ENCODE results near the gene HSPA4. TPM values are rescaled to one million over a fixed set of nuclear protein-coding genes. Genes with fewer than 3 reads are reported as not detected.

Gene HSPA4
- polyA plus RNA-seq, 1 donor from 2014 or later = 75.9 TPM

DNA sequence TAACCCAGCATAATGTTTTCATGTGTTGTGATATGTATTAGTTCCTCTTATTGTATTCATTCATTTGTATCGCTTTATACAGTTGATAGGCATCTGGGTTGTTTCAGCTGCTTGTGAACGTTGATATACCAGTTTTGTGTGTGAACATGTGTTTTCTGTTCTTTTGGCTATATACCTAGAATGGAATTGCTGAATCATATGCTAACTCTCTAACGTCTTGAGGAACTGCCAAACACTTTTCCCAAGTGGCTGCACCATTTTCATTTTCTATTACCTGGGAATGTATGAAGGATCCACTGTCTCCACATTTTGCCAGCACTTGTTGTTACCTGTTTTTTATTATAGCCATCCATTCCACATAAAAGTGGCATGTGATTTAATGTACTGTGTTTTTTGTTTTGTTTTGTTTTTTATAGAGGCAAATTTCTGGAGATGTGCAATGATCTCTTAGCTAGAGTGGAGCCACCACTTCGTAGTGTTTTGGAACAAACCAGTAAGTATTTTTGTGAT, 34.6 kb downstream of the HSPA4 start:
- H3K9me2 ChIP-seq (ENCODE audit: insufficient read depth, low read length) = no peaks in the 10 kb centered on the region
- H3K4me2 ChIP-seq (ENCODE audit: low read length) = no peak overlapping the region
- no peak overlapping the region for H3K9ac ChIP-seq (ENCODE audit: low read length)
- H3K27me3 ChIP-seq (ENCODE audit: insufficient read depth, low read depth, low read length) = no peaks in the 10 kb centered on the region
- H3K9me3 ChIP-seq (ENCODE audit: low read length) = no peaks in the 10 kb centered on the region
- peaks cover 5% of the 10 kb centered on the region for H3K36me3 ChIP-seq (ENCODE audit: insufficient read depth, low read length)
- H3F3A ChIP-seq (ENCODE audit: insufficient read depth, low read length, poor library complexity, severe bottlenecking) = no peaks in the 10 kb centered on the region
- no peak overlapping the region for H2AFZ ChIP-seq (ENCODE audit: low read depth, low read length)
- H3K79me2 ChIP-seq (replicated peaks; ENCODE audit: insufficient read depth, low read length) = no peaks in the 10 kb centered on the region
- no peak overlapping the region for H3K4me3 ChIP-seq (ENCODE audit: low read length)
- H4K20me1 ChIP-seq (ENCODE audit: insufficient read depth) = no peaks in the 10 kb centered on the region
- TF ChIP-seq MXI1 (conservative IDR thresholded peaks at IDR 0.05; ENCODE audit: poor library complexity, severe bottlenecking) = no peak
- TF ChIP-seq SMC3 (conservative IDR thresholded peaks at IDR 0.05; ENCODE audit: poor library complexity) = no peak
- TF ChIP-seq, protein P1, sequence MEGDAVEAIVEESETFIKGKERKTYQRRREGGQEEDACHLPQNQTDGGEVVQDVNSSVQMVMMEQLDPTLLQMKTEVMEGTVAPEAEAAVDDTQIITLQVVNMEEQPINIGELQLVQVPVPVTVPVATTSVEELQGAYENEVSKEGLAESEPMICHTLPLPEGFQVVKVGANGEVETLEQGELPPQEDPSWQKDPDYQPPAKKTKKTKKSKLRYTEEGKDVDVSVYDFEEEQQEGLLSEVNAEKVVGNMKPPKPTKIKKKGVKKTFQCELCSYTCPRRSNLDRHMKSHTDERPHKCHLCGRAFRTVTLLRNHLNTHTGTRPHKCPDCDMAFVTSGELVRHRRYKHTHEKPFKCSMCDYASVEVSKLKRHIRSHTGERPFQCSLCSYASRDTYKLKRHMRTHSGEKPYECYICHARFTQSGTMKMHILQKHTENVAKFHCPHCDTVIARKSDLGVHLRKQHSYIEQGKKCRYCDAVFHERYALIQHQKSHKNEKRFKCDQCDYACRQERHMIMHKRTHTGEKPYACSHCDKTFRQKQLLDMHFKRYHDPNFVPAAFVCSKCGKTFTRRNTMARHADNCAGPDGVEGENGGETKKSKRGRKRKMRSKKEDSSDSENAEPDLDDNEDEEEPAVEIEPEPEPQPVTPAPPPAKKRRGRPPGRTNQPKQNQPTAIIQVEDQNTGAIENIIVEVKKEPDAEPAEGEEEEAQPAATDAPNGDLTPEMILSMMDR (IDR thresholded peaks at IDR 0.05; ENCODE audit: poor library complexity, severe bottlenecking) = no peak
- no peak for TF ChIP-seq REST (IDR thresholded peaks at IDR 0.05; ENCODE audit: borderline replicate concordance)
- no peak for TF ChIP-seq POLR2AphosphoS5 (IDR thresholded peaks at IDR 0.05)
- TF ChIP-seq RAD21 (conservative IDR thresholded peaks at IDR 0.05) = no peak
- TF ChIP-seq EP300 (conservative IDR thresholded peaks at IDR 0.05; ENCODE audit: poor library complexity, severe bottlenecking) = no peak
- no peak for TF ChIP-seq EZH2 (IDR thresholded peaks at IDR 0.05; ENCODE audit: borderline replicate concordance, insufficient read depth, low read length, poor library complexity, severe bottlenecking)
- no peak for TF ChIP-seq TAF1 (IDR thresholded peaks at IDR 0.05; ENCODE audit: low read depth)
- no peak overlapping the region for H3K27ac ChIP-seq (ENCODE audit: low read length)

DNA sequence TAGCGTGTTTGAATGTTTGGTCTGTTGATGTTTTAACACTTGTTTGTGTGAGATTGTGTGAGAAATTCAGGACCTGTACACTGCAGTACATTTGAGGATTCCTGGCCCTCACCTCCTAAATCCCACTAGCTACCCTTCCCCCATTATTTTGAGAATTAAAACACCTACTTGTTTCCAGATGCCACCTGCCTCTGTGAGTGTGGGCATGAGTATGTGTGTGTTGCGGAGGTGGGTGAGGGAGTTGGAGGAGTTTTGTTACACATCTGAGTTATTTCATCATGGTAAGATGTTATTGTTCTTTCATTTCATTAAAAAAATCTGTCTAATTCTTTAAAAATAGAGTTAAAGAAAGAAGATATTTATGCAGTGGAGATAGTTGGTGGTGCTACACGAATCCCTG, 36.3 kb downstream of the HSPA4 start:
- H3K36me3 ChIP-seq (ENCODE audit: insufficient read depth, low read length) = peaks cover 5% of the 10 kb centered on the region
- no peaks in the 10 kb centered on the region for H3K27me3 ChIP-seq (ENCODE audit: insufficient read depth, low read depth, low read length)
- no peaks in the 10 kb centered on the region for H3K9me3 ChIP-seq (ENCODE audit: low read length)
- no peaks in the 10 kb centered on the region for H3K79me2 ChIP-seq (replicated peaks; ENCODE audit: insufficient read depth, low read length)
- H3K4me3 ChIP-seq (ENCODE audit: low read length) = no peak overlapping the region
- no peak overlapping the region for H3K27ac ChIP-seq (ENCODE audit: low read length)
- H3F3A ChIP-seq (ENCODE audit: insufficient read depth, low read length, poor library complexity, severe bottlenecking) = no peaks in the 10 kb centered on the region
- no peak overlapping the region for H3K4me2 ChIP-seq (ENCODE audit: low read length)
- H3K9ac ChIP-seq (ENCODE audit: low read length) = no peak overlapping the region
- H4K20me1 ChIP-seq (ENCODE audit: insufficient read depth) = no peaks in the 10 kb centered on the region
- no peaks in the 10 kb centered on the region for H3K9me2 ChIP-seq (ENCODE audit: insufficient read depth, low read length)
- no peak overlapping the region for H2AFZ ChIP-seq (ENCODE audit: low read depth, low read length)
- TF ChIP-seq SMC3 (conservative IDR thresholded peaks at IDR 0.05; ENCODE audit: poor library complexity) (no peak), REST (IDR thresholded peaks at IDR 0.05; ENCODE audit: borderline replicate concordance) (no peak), TAF1 (IDR thresholded peaks at IDR 0.05; ENCODE audit: low read depth) (no peak), EZH2 (IDR thresholded peaks at IDR 0.05; ENCODE audit: borderline replicate concordance, insufficient read depth, low read length, poor library complexity, severe bottlenecking) (no peak), RAD21 (conservative IDR thresholded peaks at IDR 0.05) (no peak), MXI1 (conservative IDR thresholded peaks at IDR 0.05; ENCODE audit: poor library complexity, severe bottlenecking) (no peak), POLR2AphosphoS5 (IDR thresholded peaks at IDR 0.05) (no peak), EP300 (conservative IDR thresholded peaks at IDR 0.05; ENCODE audit: poor library complexity, severe bottlenecking) (no peak)
- TF ChIP-seq, protein P1 (IDR thresholded peaks at IDR 0.05; ENCODE audit: poor library complexity, severe bottlenecking) = no peak

All from neural cell (in vitro differentiated cells).